Testis (tissue), 3 donors: ENCODE measurements around the gene TXNDC5. TPM values are rescaled to one million over a fixed set of nuclear protein-coding genes. Genes with fewer than 3 reads are reported as not detected.

Experiments
- DNase-seq: peaks from one replicate; pipeline ENCODE4 v3.0.0-alpha.2; 2019
- H3K27ac ChIP-seq, 2 donors: fragments of 200-600 bp; sonication (generic); one replicate each; pipeline ENCODE4 v1.5.1; 2019
- H3K27me3 ChIP-seq: fragments of 200-600 bp; sonication (generic); one replicate; pipeline ENCODE4 v1.5.1; 2019
- H3K36me3 ChIP-seq: fragments of 200-600 bp; sonication (generic); one replicate; pipeline ENCODE4 v1.5.1; 2017; ENCODE audit warnings: low read depth; ENCODE audit errors: missing control alignments
- H3K4me1 ChIP-seq: fragments of 200-600 bp; sonication (generic); one replicate; pipeline ENCODE4 v1.5.1; 2019
- H3K4me3 ChIP-seq, 2 donors: fragments of 200-600 bp; sonication (generic); one replicate each; pipeline ENCODE4 v1.5.1; 2017 to 2019
- H3K9me3 ChIP-seq: fragments of 200-600 bp; sonication (generic); one replicate; pipeline ENCODE4 v1.5.1; 2017
- CTCF ChIP-seq, 3 experiments: fragments of 450-650 bp in 2 of 3; fragments of 200-600 bp in 1 of 3; sonication (generic) in 1 of 3; IDR thresholded peaks; one replicate each; pipeline ENCODE4 v1.5.1; 2016 to 2019; ENCODE audit warnings: antibody characterized with exemption in 3 of 3, mild to moderate bottlenecking in 2 of 3, moderate library complexity in 1 of 3
- POLR2A ChIP-seq: fragments of 450-650 bp; IDR thresholded peaks from one replicate; pipeline ENCODE4 v1.6.1; 2017; ENCODE audit warnings: antibody characterized with exemption, mild to moderate bottlenecking, moderate library complexity
- WGBS, 2 donors: methylation state at CpG; one replicate each; pipeline ENCODE4 v1.1.5; 2018; 5-methylcytosine and 5-hydroxymethylcytosine counted together
- intact Hi-C: fragments of 100-400 bp; cut with DNase I; formaldehyde crosslinking; loops from one replicate; pipeline ENCODE4 v1.15.1; 2023; ENCODE audit warnings: low total_unique reads
- polyA plus RNA-seq: library from polyadenylated mRNA; stranded (reverse); fragments of 350-450 nt; fragmentation: Illumina TruSeq; extraction: RNeasy Lipid Tissue Mini Kit (QIAGEN cat#74804); gene quantifications from one replicate; pipeline ENCODE4 v1.2.3, GENCODE V29; 2014; ENCODE audit warnings: low read depth, low replicate concordance; ENCODE audit not compliant: insufficient read depth
- total RNA-seq, 2 donors: library from RNA; depleted of rRNA; stranded (reverse); fragments of >200 nt; gene quantifications; one replicate each; pipeline ENCODE4 v1.2.3, GENCODE V29; 2016

TXNDC5 gene
- total and polyA plus RNA-seq, 3 donors from 2014 or later, result 56.5 to 98.7 (median 67.0) TPM

DNA sequence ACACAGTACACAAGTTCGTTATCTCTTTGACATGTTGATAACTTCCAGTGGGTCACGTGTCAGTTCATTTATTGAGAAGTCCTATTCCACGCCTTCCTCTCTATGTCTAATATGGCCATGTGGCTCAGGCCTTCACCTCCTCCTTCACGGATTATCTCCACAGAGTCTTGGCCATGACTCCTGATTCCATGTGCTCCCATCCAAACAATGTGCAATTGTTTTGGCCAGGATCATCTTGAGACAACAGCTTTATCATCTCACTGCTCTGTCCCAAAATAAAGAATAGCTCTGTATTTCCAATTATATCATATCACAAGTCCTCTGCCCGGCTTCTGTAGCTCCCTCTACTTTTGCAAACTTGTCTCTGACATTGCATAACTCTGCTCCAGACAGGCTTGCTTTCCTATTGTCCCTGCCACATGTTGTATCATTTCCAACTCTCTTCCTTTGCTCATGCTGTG is 11.1 kb upstream of the TXNDC5 start:
- DNase-seq, result peak; percentile 70
- peaks cover 3% of the 10 kb centered on the region for H3K4me1 ChIP-seq
- H3K27me3 ChIP-seq, result no peaks in the 10 kb centered on the region
- WGBS, 2 donors, result 51 to 66% methylated on average over 5 of the region's 5 CpGs
- no peaks in the 10 kb centered on the region for H3K36me3 ChIP-seq
- no peak overlapping the region for H3K4me3 ChIP-seq
- TF ChIP-seq CTCF (IDR thresholded peaks at IDR 0.05) (no peak), POLR2A (no peak)
- no peak overlapping the region for H3K27ac ChIP-seq
- no peaks in the 10 kb centered on the region for H3K9me3 ChIP-seq
- intact Hi-C loops, result no loop called here

- peaks cover 3% of the 10 kb centered on the region for H3K4me1 ChIP-seq
- no peaks in the 10 kb centered on the region for H3K36me3 ChIP-seq
- H3K9me3 ChIP-seq, result no peaks in the 10 kb centered on the region
- 48 to 79% methylated on average over 4 of the region's 4 CpGs for WGBS, 2 donors
- no peaks in the 10 kb centered on the region for H3K27me3 ChIP-seq
- intact Hi-C loops, result no loop called here
- no peak overlapping the region for H3K27ac ChIP-seq
- no peak for DNase-seq
- no peak overlapping the region for H3K4me3 ChIP-seq
- TF ChIP-seq POLR2A (no peak), CTCF (IDR thresholded peaks at IDR 0.05) (no peak)
Measured at GRCh38 chr6:7921046-7921445, 10.5 kb upstream of the TXNDC5 start.

- H3K27ac ChIP-seq, result no peak overlapping the region
- no peak for DNase-seq
- no peaks in the 10 kb centered on the region for H3K9me3 ChIP-seq
- H3K36me3 ChIP-seq, result no peaks in the 10 kb centered on the region
- intact Hi-C loops, result no loop called here
- no peak for TF ChIP-seq POLR2A
- TF ChIP-seq CTCF (IDR thresholded peaks at IDR 0.05), result no peak
- peaks cover 3% of the 10 kb centered on the region for H3K4me1 ChIP-seq
- no peaks in the 10 kb centered on the region for H3K27me3 ChIP-seq
- H3K4me3 ChIP-seq, result no peak overlapping the region
- WGBS, 2 donors, result 70 to 75% methylated on average over 2 of the region's 2 CpGs
Measured at GRCh38 chr6:7920425-7920824, 9.8 kb upstream of the TXNDC5 start.

DNA sequence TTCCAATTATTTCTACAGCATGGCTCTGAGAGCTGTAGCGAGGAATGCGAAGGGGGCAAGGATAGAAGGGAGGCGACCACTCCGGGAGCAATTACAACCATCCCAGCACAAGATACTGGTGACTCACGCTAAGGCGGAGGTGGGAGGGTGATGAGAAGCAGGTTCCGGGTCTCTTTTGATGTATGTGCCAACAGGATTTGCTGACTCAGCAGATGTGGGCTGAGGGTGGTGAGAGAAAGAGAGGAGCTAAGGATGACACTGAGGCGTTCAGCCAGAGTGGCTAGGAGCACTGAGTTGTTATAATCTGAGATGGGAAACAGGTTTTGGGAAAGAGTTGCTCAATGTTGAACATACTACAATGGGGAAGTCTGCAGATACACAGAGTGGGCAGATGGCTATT is 9.3 kb upstream of the TXNDC5 start:
- 55 to 62% methylated on average over 8 of the region's 8 CpGs for WGBS, 2 donors
- Histone ChIP-seq H3K27ac (no peak overlapping the region), H3K4me3 (no peak overlapping the region), H3K36me3 (no peaks in the 10 kb centered on the region), H3K27me3 (no peaks in the 10 kb centered on the region), H3K4me1 (peaks cover 3% of the 10 kb centered on the region), H3K9me3 (no peaks in the 10 kb centered on the region)
- DNase-seq, result no peak
- no peak for TF ChIP-seq POLR2A
- no peak for TF ChIP-seq CTCF (IDR thresholded peaks at IDR 0.05)
- intact Hi-C loops, result no loop called here

DNA sequence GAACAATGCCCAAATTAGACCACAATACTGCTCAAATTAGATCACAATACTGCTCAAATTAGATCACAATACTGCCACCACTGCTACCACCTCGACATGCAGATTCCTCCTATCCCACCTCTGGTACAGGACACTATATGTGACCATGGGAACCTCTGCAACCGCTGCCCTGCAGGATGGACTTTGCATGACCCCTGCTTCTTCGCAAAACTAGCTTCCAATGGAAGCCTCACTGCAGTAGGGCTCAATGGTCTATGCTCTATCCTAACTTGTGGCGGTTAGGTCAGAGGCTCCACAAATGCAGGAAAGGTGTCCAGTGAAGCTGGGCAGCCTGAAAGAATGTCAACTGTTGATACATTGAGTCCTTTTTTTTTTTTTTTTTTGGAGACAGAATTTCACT is 7.8 kb upstream of the TXNDC5 start:
- TF ChIP-seq CTCF (IDR thresholded peaks at IDR 0.05), result no peak
- TF ChIP-seq POLR2A, result no peak
- H3K27ac ChIP-seq, result no peak overlapping the region

More for the DNA sequence above, 7.8 kb upstream of the TXNDC5 start:
- H3K9me3 ChIP-seq, result no peaks in the 10 kb centered on the region
- no peak overlapping the region for H3K4me3 ChIP-seq
- no peaks in the 10 kb centered on the region for H3K36me3 ChIP-seq
- DNase-seq, result no peak
- intact Hi-C loops, result no loop called here
- WGBS, 2 donors, result 94 to 95% methylated on average over 4 of the region's 4 CpGs
- no peaks in the 10 kb centered on the region for H3K27me3 ChIP-seq
- H3K4me1 ChIP-seq, result peaks cover 3% of the 10 kb centered on the region
